Thyroid gland (tissue), 4 donors: ENCODE data around the gene PARP4.
A peak's percentile ranks its signal among the peaks of the same experiment; 100 is the strongest.

ENCODE experiments used
- CTCF ChIP-seq, 6 experiments: fragments of 200-600 bp in 3 of 6; fragments of 450-650 bp in 3 of 6; sonication (generic) in 3 of 6; IDR thresholded peaks; one replicate each; pipeline ENCODE4 v1.5.1; 2016 to 2019; ENCODE audit warnings: antibody characterized with exemption in 6 of 6, mild to moderate bottlenecking in 2 of 6, inconsistent platforms in 1 of 6, moderate library complexity in 1 of 6
- POLR2A ChIP-seq, 2 donors: fragments of 450-650 bp; IDR thresholded peaks; one replicate each; pipeline ENCODE4 v1.6.1; 2017; ENCODE audit warnings: antibody characterized with exemption in 2 of 2, mild to moderate bottlenecking in 2 of 2, moderate library complexity in 1 of 2

GRCh38 chr13:24512197-24512907 is at the start of gene PARP4:
- TF ChIP-seq CTCF (IDR thresholded peaks at IDR 0.05) (no peak), POLR2A (IDR thresholded peaks at IDR 0.05) (peak in 1 of 2 donors; percentile 82)
